AG04449 (cell line): ENCODE data around the gene DCLK2.

Experiments
- CTCF ChIA-PET: fragments of 350-600 bp; formaldehyde crosslinking; extraction: SDS; loops from one replicate; lab custom pipeline; 2021; ENCODE audit warnings: antibody characterized with exemption; lab: Yijun Ruan, JAX
- POLR2A ChIA-PET: fragments of 400-600, 350-600 bp; formaldehyde crosslinking; extraction: SDS; loops from one replicate; lab custom pipeline; 2020; ENCODE audit warnings: antibody characterized with exemption, inconsistent platforms; lab: Yijun Ruan, JAX
- DNase-seq: peaks from one replicate; pipeline ENCODE4 v3.0.0-alpha.2; 2010; ENCODE audit warnings: low read depth, low spot score
- H3K4me3 ChIP-seq: 2 replicates; pipeline ENCODE4 v1.5.1; 2011; ENCODE audit warnings: low read depth, mild to moderate bottlenecking, control low read depth, low read length
- TF ChIP-seq, protein P1 (sequence below): IDR thresholded peaks from one replicate; pipeline ENCODE4 v1.5.1; 2011; ENCODE audit warnings: mild to moderate bottlenecking, moderate library complexity, low read length, control low read depth, inconsistent platforms; ENCODE audit not compliant: insufficient read depth; ENCODE audit errors: missing control alignments

DCLK2 gene

DNA sequence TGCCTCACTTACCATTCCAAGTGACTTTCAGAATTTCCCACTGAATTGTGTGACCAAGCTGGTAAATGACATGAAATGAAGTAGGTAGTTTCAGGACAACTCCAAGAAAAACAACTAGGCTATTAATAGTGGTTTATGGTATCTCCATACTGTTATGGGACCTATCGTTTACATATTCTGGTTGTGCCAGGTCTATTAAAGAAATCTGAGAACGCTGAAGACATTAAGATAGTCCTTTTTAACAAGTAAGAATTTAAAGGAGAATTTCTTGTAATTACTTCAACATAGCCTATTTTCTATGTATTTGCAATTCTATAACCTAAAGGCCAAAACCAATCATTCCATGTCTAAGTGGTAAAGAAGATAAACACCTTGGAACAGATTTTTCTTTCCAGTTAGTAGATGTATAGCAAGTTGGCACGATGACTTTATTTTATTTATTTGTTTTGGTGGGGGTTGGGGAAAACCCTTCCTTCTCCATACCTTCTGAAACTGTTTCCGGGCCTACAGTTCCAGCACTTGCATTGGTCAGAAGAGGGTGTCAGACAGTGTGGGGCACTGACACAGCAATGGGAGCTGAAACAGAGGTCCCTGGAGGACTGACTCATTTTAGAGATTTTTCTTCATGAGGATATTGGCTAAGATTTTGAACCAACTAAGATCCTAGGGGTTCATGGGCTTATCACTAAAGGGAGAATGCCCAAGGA lies 7.6 kb upstream of the DCLK2 start:
- no peak overlapping the region for H3K4me3 ChIP-seq
- ChIA-PET CTCF (no interaction called here), POLR2A (no interaction called here)
- TF ChIP-seq, protein P1, sequence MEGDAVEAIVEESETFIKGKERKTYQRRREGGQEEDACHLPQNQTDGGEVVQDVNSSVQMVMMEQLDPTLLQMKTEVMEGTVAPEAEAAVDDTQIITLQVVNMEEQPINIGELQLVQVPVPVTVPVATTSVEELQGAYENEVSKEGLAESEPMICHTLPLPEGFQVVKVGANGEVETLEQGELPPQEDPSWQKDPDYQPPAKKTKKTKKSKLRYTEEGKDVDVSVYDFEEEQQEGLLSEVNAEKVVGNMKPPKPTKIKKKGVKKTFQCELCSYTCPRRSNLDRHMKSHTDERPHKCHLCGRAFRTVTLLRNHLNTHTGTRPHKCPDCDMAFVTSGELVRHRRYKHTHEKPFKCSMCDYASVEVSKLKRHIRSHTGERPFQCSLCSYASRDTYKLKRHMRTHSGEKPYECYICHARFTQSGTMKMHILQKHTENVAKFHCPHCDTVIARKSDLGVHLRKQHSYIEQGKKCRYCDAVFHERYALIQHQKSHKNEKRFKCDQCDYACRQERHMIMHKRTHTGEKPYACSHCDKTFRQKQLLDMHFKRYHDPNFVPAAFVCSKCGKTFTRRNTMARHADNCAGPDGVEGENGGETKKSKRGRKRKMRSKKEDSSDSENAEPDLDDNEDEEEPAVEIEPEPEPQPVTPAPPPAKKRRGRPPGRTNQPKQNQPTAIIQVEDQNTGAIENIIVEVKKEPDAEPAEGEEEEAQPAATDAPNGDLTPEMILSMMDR = no peak
- no peak for DNase-seq

DNA sequence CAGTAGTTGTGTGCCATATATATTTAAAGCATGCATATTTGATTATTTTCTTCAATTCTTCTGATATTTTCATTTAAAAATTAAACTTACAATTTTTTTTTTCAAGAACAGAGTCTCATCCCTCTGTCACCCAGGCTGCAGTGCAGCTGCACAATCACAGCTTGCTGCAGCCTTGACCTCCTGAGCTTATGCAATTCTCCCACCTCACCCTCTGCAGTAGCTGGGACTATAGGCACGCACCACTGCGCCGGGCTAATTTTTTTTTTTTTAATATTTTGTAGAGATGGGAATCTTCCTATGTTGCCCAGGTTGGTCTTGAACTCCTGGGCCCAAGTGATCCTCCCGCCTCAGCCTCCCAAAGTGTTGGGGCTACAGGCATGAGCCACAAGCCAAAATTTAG lies 5.8 kb upstream of the DCLK2 start:
- ChIA-PET POLR2A (no interaction called here), CTCF (interaction anchor here (0.8 to 1.5 kb wide), 3 partner anchors 51 to 136 kb away, joined by 3 to 5 read pairs (median 4); no protein-coding TSS in a partner anchor)
- DNase-seq = no peak
- TF ChIP-seq, protein P1 = no peak
- no peak overlapping the region for H3K4me3 ChIP-seq

DNA sequence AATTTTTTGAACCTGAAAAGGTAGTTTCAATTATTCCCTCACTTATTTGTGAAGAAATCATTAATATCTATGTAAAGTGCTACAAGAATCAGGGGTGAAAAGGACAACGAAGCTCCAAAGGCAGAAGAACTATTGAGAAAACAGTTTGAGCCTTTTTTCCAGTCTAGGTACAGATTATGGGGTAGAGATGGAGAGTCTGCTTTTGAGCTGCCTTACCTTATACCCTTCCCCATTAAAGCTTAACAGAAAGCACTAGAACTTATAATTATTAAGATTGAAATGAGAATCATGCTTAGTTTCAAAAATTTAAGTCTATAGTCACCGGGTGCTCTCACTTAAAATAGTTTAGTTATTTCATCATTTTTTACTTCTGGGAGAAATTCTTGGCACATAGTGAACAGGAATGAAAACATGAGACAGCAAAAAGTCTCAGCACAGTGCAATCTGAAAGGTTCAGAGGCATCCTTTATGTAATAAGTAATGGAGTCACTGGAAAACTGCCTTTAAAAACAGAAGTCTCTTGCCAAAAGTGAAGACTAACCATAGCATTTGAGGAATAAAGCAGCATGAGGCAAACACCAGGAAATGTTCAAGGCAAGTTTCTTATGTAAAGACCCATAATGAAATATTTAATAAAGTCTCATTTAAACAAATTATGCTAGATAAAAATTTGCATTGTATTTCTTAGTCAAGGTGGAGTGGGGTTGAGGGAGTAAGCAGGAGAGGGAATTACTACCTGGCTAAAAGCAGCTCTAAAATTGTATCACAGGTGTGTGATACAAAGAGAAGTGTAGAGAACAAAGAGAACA lies 5.1 kb upstream of the DCLK2 start:
- CTCF ChIA-PET = interaction anchor here (0.8 to 1.5 kb wide), 3 partner anchors 50 to 136 kb away, joined by 3 to 5 read pairs (median 4); no protein-coding TSS in a partner anchor
- peak; percentile 94 for DNase-seq
- no peak overlapping the region for H3K4me3 ChIP-seq
- TF ChIP-seq, protein P1 = no peak
- POLR2A ChIA-PET = no interaction called here

DNA sequence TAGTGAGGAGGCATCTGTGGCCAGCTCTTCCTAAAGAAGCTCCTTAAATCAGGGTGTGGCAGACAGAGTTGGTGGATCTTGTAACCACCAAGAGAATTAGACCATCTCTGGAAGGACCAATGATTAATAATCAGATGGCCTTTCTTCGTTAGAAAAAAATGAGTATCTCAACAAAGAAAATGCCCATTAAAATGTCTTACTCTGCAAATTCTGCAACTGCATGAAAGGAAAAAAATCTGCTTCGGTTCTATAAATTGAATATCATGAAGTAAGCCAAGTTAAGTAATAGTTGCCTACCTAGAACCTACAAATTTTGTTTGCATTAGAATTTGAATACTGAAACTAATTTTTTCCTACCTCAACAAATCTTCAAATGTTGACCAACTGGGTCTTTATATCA lies 4.2 kb upstream of the DCLK2 start:
- TF ChIP-seq, protein P1 = no peak

DNA sequence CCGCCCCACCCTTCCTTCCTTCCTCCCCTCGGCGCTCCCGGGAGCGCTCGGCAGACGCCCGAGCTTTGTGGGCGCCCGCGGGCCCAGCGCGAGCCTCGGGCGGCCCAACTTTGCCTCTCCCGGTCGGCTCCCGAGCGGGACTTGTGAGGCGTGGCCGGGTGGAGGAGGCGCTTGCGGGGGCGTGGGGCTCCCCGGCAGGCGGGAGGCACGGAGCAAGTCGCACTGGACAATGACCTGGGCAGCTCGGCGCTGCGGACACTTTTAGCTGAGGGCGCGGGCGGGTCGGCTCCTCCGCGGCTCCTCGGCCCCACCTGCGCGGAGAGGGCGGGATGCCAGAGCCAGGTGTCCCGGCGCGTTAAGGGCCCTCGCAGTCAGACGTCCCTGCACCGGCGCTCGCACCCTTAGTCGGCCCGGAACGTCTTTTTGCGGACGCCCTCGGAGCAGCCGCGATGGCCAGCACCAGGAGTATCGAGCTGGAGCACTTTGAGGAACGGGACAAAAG lies 385 bp downstream of the DCLK2 start:
- H3K4me3 ChIP-seq = peak overlapping the region; percentile 82
- ChIA-PET POLR2A (interaction anchor here (0.9 to 1.7 kb wide), 4 partner anchors 71 to 166 kb away, joined by 3 to 9 read pairs (median 4); no protein-coding TSS in a partner anchor), CTCF (interaction anchor here (0.8 to 2.7 kb wide), 9 partner anchors 44 to 164 kb away, joined by 3 to 10 read pairs (median 4); no protein-coding TSS in a partner anchor)
- no peak for DNase-seq
- TF ChIP-seq, protein P1 = no peak

More for the DNA sequence above, 4.2 kb upstream of the DCLK2 start:
- ChIA-PET POLR2A (no interaction called here), CTCF (no interaction called here)
- DNase-seq = no peak
- H3K4me3 ChIP-seq = no peak overlapping the region
